ENCODE results near the gene PAPPA2.
A peak's percentile ranks its signal among the peaks of the same experiment; 100 is the strongest.
"Not testable (repeated sequence)": the region's sequence is repeated elsewhere in the genome, so short reads cannot be mapped to it uniquely, and the experiment has no call there.

The PAPPA2 gene

DNA sequence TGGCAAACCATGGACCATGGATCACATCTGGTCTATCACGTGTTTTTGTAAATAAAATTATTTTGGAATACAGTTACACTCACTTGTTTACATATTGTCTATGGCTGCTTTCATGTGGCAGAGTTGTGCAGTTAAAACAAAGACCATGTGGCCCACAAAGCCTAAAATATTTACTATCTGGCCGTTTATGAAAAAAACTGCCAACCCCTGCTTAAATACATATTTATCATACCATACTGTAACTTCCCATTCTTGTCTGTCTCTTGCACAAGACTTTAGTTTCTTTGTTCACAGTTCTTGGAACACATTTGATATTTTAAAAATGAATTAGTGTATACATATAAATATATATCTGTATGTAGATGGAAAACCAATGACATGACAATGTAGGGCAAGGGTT is 141.5 kb downstream of the PAPPA2 start:
- no peak for DNase-seq (ENCODE audit: low spot score)

- DNase-seq (ENCODE audit: low spot score): no peak
Measured at GRCh38 chr1:176605176-176605575, 142.2 kb downstream of the PAPPA2 start.

GRCh38 chr1:176609556-176610408 is 146.8 kb downstream of the PAPPA2 start:
- no peak for DNase-seq (ENCODE audit: low spot score)

- DNase-seq (ENCODE audit: low spot score): no peak
Measured at GRCh38 chr1:176612791-176613190, 149.8 kb downstream of the PAPPA2 start.

GRCh38 chr1:176617881-176618280 is 154.9 kb downstream of the PAPPA2 start:
- no peak for DNase-seq (ENCODE audit: low spot score)

DNA sequence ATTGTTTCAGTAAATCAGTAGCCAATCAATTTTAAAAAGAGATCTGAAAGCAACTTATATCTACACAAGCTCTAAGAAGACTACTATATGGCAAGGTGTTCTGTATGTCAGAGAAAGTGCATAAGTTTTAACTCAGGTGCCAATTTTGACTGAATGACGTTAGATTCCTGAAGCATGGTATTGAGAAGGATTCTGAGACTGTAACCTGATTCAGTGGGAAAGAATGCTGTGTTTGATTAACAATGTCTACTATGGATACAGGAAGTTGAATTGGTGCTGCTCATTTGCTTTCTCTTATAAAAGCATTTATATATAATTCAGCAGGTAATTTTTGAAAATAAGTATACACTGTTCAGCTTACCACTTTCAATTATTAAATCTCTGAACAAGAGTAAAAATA is 156.3 kb downstream of the PAPPA2 start:
- no peak for DNase-seq (ENCODE audit: low spot score)

GRCh38 chr1:176625365-176625764 is 162.4 kb downstream of the PAPPA2 start:
- DNase-seq (ENCODE audit: low spot score): no peak

GRCh38 chr1:176626572-176627061 is 163.6 kb downstream of the PAPPA2 start:
- DNase-seq (ENCODE audit: low spot score): no peak

GRCh38 chr1:176628775-176629174 is 165.8 kb downstream of the PAPPA2 start:
- DNase-seq (ENCODE audit: low spot score): no peak

- not testable (repeated sequence) for DNase-seq (ENCODE audit: low spot score)
Measured at GRCh38 chr1:176634733-176635132, 171.8 kb downstream of the PAPPA2 start.

DNA sequence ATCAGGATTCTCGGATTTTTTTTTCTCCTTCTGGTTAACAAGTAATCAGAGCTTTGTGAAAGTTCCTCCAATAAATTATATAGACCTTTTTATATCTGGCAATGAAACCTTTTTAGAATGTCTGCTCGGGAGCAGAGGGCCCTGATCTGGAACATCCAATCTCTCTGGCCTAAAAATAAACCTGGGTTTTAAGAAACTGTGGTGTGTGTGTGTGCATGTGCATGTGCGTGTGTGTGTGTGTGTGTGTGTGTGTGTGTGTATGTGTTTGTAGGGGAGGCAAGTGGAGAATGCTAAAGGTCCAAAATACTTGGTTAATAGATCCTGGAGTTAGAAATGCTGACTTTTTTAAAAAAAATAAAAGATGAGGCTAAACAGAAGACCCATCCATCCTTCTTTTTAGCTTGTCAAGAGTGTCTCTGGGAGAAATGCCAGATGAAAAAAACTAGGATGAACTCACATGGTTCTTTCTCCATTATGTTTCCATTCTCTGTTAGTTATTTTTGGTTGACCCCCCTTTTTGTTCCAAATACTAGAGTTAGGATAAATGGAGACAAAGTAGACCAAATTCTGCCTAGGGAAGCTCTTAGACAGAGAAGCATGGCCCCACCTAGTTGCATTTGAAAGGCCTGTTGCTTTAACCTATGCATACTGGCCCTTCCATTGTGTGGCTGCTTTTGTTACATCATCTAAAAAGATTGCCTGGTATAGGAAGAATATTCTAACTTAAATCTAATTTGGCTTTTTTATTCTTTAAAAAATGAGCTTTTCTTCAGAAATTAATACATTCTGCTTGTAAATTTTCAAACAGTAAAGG is 175.9 kb downstream of the PAPPA2 start:
- no peak for DNase-seq (ENCODE audit: low spot score)

DNA sequence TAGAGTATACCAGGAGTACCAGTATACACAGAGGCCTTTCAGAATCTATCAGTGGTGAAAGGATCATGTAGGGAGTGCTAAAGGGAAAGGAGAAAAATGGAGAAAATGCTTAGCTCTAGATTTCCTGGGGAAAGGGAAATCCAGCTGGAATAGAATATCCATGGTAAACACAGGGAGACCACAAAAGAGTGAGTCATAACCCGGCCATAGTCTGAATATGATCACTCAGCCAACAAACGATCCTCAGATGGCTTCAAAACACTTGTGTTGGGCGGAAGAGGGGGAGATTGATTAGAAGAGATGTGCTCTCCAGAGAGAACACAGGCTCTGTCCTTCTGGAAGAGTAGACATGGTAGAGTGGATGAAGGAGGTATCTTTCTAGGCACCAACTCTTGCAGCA is 180.6 kb downstream of the PAPPA2 start:
- no peak for DNase-seq (ENCODE audit: low spot score)

GRCh38 chr1:176648556-176648955 is 185.6 kb downstream of the PAPPA2 start:
- no peak for DNase-seq (ENCODE audit: low spot score)

DNA sequence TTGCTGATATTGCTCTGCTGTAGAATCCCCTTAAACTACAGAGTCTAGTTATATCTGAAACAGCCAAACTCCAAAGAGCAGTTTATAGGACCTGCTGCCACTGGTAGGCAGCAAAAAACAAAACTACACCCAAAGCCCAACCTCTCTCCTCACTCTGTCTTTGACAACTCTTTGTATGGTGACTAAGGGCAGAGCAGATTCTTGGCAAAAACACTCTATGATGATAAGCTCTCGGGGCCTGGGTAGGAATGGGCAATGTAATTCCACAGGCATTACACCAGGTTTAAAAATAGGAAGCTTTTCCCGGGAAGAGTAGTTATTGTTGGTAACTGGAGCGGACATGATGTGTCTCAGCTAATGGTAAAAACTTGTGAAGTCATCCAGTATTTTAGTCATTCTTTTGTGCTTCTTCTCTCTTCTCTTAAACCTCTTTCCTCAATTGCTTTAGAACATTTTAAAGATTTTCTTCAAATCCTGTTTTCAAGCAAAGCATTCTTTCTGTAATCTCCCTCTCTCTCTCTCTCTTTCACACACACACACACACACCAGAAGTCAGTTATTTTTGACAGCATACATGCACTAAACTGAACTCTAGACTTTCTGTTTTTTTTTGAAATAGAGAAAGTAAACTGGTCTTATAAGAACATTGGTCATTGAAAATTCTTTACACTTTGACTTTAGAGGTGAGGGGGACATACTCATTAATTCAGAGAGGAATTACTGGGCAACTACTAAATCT is 193.5 kb downstream of the PAPPA2 start:
- DNase-seq (ENCODE audit: low spot score): no peak

DNA sequence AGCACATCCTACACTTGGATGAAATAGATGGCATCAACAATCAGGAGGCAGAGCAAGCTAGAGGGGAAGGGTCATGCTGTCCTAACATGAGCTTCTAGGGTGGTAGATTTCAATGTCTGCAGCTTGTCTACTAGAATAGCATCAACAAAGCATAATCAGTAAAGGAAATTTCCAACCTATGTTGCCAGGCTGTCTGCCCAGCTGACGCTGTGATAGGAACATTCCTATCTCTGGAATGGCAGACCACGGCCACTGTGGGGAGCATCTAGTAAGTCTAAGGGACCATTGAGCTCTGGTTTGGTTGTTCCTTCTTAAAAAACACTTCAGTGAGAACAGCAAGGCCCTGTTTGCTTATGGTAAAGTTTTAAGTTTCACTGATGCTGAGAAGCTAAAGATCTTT is 206.8 kb downstream of the PAPPA2 start:
- DNase-seq (ENCODE audit: low spot score): no peak

DNA sequence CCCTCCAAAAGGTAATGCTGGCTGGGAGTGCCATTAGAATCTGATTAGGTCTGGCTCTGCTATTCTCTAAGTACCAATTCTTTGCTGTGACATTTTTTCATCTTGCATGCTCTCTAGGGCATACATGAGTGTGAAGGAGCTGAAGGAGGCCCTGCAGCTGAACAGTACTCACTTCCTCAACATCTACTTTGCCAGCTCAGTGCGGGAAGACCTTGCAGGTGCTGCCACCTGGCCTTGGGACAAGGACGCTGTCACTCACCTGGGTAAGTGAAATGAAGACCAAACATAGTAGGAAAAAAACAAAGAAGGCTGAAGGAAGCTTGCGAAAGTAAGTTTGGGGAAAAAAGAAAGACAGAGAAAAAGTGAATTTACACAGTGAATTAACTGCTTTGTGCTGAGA is 207.9 kb downstream of the PAPPA2 start:
- DNase-seq (ENCODE audit: low spot score): no peak

DNA sequence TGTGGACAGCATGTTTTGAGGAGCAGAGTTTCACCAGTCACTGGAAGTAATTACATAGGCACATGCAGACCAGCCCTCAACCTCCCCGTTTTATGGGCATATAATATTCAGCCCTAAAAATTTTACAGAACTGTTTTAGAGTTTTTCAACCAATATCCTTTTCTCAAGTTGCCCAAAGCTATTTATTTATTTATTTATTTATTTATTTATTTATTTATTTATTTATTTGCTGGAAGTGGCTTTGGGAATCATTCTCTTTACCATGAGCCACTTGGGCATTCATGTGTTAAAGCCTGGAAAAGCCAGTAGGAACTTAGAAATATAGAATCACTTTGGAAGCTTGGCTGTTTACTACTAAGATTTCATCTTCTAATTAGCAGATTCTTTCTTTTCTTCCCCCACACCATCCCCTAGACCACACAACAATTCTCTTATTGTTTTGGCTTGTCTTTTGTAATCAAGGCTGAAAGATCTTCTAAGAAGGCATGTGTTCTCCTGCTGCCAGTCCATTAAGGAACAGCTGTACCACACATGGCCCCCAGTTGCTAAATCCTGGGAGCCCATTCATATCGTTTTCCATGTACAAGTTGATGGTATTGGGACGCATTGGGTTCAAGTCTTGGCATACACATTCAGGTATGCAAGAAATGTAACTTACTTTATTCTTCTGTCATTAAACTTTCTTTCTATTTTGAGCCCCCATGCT is 220.0 kb downstream of the PAPPA2 start:
- DNase-seq (ENCODE audit: low spot score): no peak

GRCh38 chr1:176691251-176692228 is 228.6 kb downstream of the PAPPA2 start:
- peak; percentile 79 for DNase-seq (ENCODE audit: low spot score)

DNA sequence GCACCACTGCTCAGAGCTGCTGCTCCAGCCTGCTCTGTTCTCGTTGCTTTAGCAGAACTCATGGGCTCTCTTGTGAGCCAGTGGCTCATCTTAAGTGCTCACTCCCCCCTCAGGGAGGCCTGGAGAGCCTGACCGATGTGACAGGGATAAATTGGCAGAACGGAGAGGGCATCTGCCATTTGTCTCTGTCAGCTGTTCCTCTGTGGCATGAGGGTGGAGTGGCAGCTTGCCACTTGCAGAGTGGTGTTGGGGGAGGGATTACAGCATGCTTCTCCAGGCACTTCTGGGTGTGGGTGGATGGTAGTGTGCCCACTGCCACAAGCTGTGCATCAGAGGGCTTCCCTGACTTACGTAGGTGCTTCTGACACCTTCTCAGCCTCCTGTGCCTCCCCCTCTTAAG is 229.5 kb downstream of the PAPPA2 start:
- no peak for DNase-seq (ENCODE audit: low spot score)

DNA sequence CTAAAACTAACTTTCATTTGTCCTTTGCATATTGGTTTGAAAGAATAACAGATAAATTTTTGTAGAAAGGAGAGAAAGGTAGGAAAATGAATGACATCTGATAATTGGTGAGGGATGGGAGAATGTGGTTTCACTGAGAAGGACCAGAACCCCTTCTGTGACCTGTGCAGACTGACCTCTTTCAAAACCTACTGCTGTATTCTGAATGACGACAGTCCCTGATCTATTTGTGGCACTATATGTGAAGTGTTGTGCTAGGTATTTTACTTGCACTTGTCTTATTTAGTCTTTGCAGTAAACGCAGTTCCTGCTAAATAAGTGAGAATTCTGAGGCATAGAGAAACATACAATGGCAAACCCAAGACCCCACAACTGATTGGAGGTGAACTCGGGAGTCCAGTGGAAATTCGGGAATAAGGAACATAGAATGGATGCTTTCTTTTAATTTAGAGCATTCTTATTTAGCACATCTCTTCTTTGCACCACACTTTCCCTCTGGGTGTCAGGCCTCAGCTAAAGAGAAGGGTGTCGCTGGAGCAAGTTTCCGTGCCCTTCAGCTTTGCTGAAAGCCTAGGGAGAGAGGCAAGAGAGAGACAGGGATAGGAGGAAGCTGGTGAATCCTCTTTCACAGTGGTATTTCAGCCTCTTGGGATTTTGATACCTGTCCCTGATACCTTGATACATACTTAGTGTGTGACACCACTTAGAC is 230.2 kb downstream of the PAPPA2 start:
- DNase-seq (ENCODE audit: low spot score): no peak
